HEK293 (cell line): ENCODE results near the gene PCDH9.

Source experiments
- CTCF ChIA-PET: fragments of 350-600 bp; formaldehyde crosslinking; extraction: SDS; loops from one replicate; lab custom pipeline; 2021; ENCODE audit warnings: antibody characterized with exemption; lab: Yijun Ruan, JAX
- POLR2A ChIA-PET: fragments of 300-600 bp; formaldehyde crosslinking; extraction: SDS; loops from one replicate; lab custom pipeline; 2020; ENCODE audit warnings: antibody characterized with exemption, inconsistent platforms; lab: Yijun Ruan, JAX
- H3K27ac ChIP-seq: fragments of 200-500 bp; sonication (Bioruptor generic); 2 replicates; pipeline ENCODE4 v1.5.1; 2014; ENCODE audit warnings: low read depth, low read length, control low read depth, inconsistent platforms; ENCODE audit errors: extremely low read depth
- H3K36me3 ChIP-seq, 2 experiments: fragments of 200-500 bp in 1 of 2; sonication (Bioruptor generic) in 1 of 2; 1 replicate in 1 of 2; 2 replicates in 1 of 2; pipeline ENCODE4 v1.5.1; 2014 to 2017; ENCODE audit warnings: inconsistent platforms in 2 of 2, low read length in 2 of 2; ENCODE audit not compliant: control insufficient read depth in 2 of 2, insufficient read depth in 1 of 2
- H3K4me1 ChIP-seq: fragments of 200-500 bp; sonication (Bioruptor generic); 2 replicates; pipeline ENCODE4 v1.5.1; 2014; ENCODE audit warnings: mild to moderate bottlenecking, low read length, inconsistent platforms; ENCODE audit not compliant: control insufficient read depth, insufficient read depth
- H3K4me3 ChIP-seq: 2 replicates; pipeline ENCODE4 v1.5.1; 2011; ENCODE audit warnings: low read depth, mild to moderate bottlenecking, control low read depth, low read length, moderate library complexity
- H3K9me3 ChIP-seq: fragments of 200-500 bp; sonication (Bioruptor generic); 2 replicates; pipeline ENCODE4 v1.5.1; 2014; ENCODE audit warnings: low read depth, low read length, inconsistent platforms; ENCODE audit not compliant: control insufficient read depth, insufficient read depth
- ATF2 ChIP-seq: fragments of 450-650 bp; formaldehyde crosslinking; IDR thresholded peaks from 2 replicates; pipeline ENCODE4 v1.5.1; 2016; ENCODE audit warnings: missing biosample characterization, missing genetic modification characterization, low read depth
- BCL6B ChIP-seq: fragments of 450-650 bp; formaldehyde crosslinking; IDR thresholded peaks from 2 replicates; pipeline ENCODE4 v1.5.1; 2017; ENCODE audit warnings: missing biosample characterization, missing genetic modification characterization
- HOXD13 ChIP-seq: sonication (generic); formaldehyde crosslinking; IDR thresholded peaks from 2 replicates; pipeline ENCODE4 v1.8.0; 2022; ENCODE audit warnings: missing genetic modification reagents, borderline replicate concordance
- IKZF3 ChIP-seq: fragments of 450-650 bp; IDR thresholded peaks from 2 replicates; pipeline ENCODE4 v1.5.0; 2018; ENCODE audit warnings: missing biosample characterization, mild to moderate bottlenecking, missing genetic modification characterization, moderate library complexity
- KLF17 ChIP-seq: fragments of 450-650 bp; formaldehyde crosslinking; IDR thresholded peaks from 2 replicates; pipeline ENCODE4 v1.5.1; 2016; ENCODE audit warnings: missing biosample characterization, missing genetic modification characterization
- OVOL3 ChIP-seq: fragments of 450-650 bp; formaldehyde crosslinking; IDR thresholded peaks from 2 replicates; pipeline ENCODE4 v1.5.1; 2016; ENCODE audit warnings: missing biosample characterization, missing genetic modification characterization
- WT1 ChIP-seq: fragments of 450-650 bp; formaldehyde crosslinking; IDR thresholded peaks from 2 replicates; pipeline ENCODE4 v1.5.1; 2016; ENCODE audit warnings: missing biosample characterization, missing genetic modification characterization
- ZBTB7A ChIP-seq: fragments of 450-650 bp; formaldehyde crosslinking; IDR thresholded peaks from 2 replicates; pipeline ENCODE4 v1.5.1; 2016; ENCODE audit warnings: low read depth, missing biosample characterization, missing genetic modification characterization
- ZNF18 ChIP-seq: fragments of 450-650 bp; formaldehyde crosslinking; IDR thresholded peaks from 2 replicates; pipeline ENCODE4 v1.5.1; 2016; ENCODE audit warnings: missing biosample characterization, missing genetic modification characterization
- ZNF2 ChIP-seq: fragments of 450-650 bp; formaldehyde crosslinking; IDR thresholded peaks from 2 replicates; pipeline ENCODE4 v1.5.1; 2016; ENCODE audit warnings: missing biosample characterization, missing genetic modification characterization
- ZNF214 ChIP-seq: fragments of 450-650 bp; formaldehyde crosslinking; IDR thresholded peaks from 2 replicates; pipeline ENCODE4 v1.5.1; 2017; ENCODE audit warnings: missing biosample characterization, mild to moderate bottlenecking, missing genetic modification characterization, borderline replicate concordance
- ZNF37A ChIP-seq: fragments of 450-650 bp; IDR thresholded peaks from 2 replicates; pipeline ENCODE4 v1.5.1; 2018; ENCODE audit warnings: missing biosample characterization, missing genetic modification characterization
- ZNF398 ChIP-seq: fragments of 450-650 bp; formaldehyde crosslinking; IDR thresholded peaks from 2 replicates; pipeline ENCODE4 v1.5.1; 2017; ENCODE audit warnings: missing biosample characterization, missing genetic modification characterization
- ZNF501 ChIP-seq: fragments of 450-650 bp; formaldehyde crosslinking; IDR thresholded peaks from 2 replicates; pipeline ENCODE4 v1.5.1; 2016; ENCODE audit warnings: missing biosample characterization, missing genetic modification characterization
- ZNF513 ChIP-seq: fragments of 450-650 bp; IDR thresholded peaks from 2 replicates; pipeline ENCODE4 v1.5.1; 2018; ENCODE audit warnings: missing biosample characterization, missing genetic modification characterization
- ZNF561 ChIP-seq: fragments of 450-650 bp; IDR thresholded peaks from 2 replicates; pipeline ENCODE4 v1.5.1; 2018; ENCODE audit warnings: missing biosample characterization, missing genetic modification characterization, borderline replicate concordance
- ZNF610 ChIP-seq: fragments of 450-650 bp; formaldehyde crosslinking; IDR thresholded peaks from 2 replicates; pipeline ENCODE4 v1.5.1; 2016; ENCODE audit warnings: missing biosample characterization, missing genetic modification characterization, borderline replicate concordance
- ZNF791 ChIP-seq: fragments of 450-650 bp; formaldehyde crosslinking; IDR thresholded peaks from 2 replicates; pipeline ENCODE4 v1.5.1; 2016; ENCODE audit warnings: missing biosample characterization, missing genetic modification characterization
- ZSCAN5A ChIP-seq: fragments of 450-650 bp; formaldehyde crosslinking; IDR thresholded peaks from 2 replicates; pipeline ENCODE4 v1.5.1; 2016; ENCODE audit warnings: missing biosample characterization, missing genetic modification characterization

PCDH9 gene

GRCh38 chr13:66347486-66348117 lies 882.5 kb downstream of the PCDH9 start:
- ChIA-PET POLR2A (no interaction called here), CTCF (no interaction called here)
- no peaks in the 10 kb centered on the region for H3K36me3 ChIP-seq
- TF ChIP-seq IKZF3 (tag by site-specific recombination) (no peak), WT1 (tag by site-specific recombination) (no peak), ZNF2 (tag by site-specific recombination) (no peak), ZNF37A (tag by site-specific recombination) (no peak), HOXD13 (CRISPR knock-in tag) (no peak), ZNF791 (tag by site-specific recombination) (no peak)
- no peaks in the 10 kb centered on the region for H3K9me3 ChIP-seq
- H3K4me1 ChIP-seq = no peaks in the 10 kb centered on the region
- H3K4me3 ChIP-seq = no peak overlapping the region
- H3K27ac ChIP-seq = no peak overlapping the region

- POLR2A ChIA-PET = no interaction called here
- Histone ChIP-seq H3K4me1 (no peaks in the 10 kb centered on the region), H3K27ac (no peak overlapping the region), H3K36me3 (no peaks in the 10 kb centered on the region), H3K9me3 (no peaks in the 10 kb centered on the region), H3K4me3 (no peak overlapping the region)
- no peak for TF ChIP-seq ZNF561 (tag by site-specific recombination)
- TF ChIP-seq ZNF18 (tag by site-specific recombination) = no peak
- TF ChIP-seq ZNF214 (tag by site-specific recombination) = no peak
- TF ChIP-seq ZNF501 (tag by site-specific recombination) = no peak
- TF ChIP-seq ZSCAN5A = no peak
- no peak for TF ChIP-seq OVOL3
- no peak for TF ChIP-seq ATF2 (tag by site-specific recombination)
- TF ChIP-seq, all 188 proteins: peak for 0
- CTCF ChIA-PET = interaction anchor here (0.6 kb wide), 1 partner anchor 458 kb away, joined by 3 read pairs; no protein-coding TSS in a partner anchor
Measured at GRCh38 chr13:66345971-66346370, 884.2 kb downstream of the PCDH9 start.

- Histone ChIP-seq H3K9me3 (no peaks in the 10 kb centered on the region), H3K36me3 (no peaks in the 10 kb centered on the region), H3K4me1 (no peaks in the 10 kb centered on the region), H3K27ac (no peak overlapping the region), H3K4me3 (no peak overlapping the region)
- no peak for TF ChIP-seq KLF17 (tag by site-specific recombination)
- no peak for TF ChIP-seq ZNF513 (tag by site-specific recombination)
- TF ChIP-seq ZBTB7A (tag by site-specific recombination) = no peak
- no peak for TF ChIP-seq ZNF398
- no peak for TF ChIP-seq BCL6B (tag by site-specific recombination)
- no peak for TF ChIP-seq ZNF610
- CTCF ChIA-PET = no interaction called here
- POLR2A ChIA-PET = no interaction called here
Measured at GRCh38 chr13:66345518-66345810, 884.7 kb downstream of the PCDH9 start.
